Neural progenitor cell (in vitro differentiated cells): Measurements from ENCODE around the gene LARGE2.

Source experiments
- CTCF ChIP-seq: fragments of 200-600 bp; sonication (generic); IDR thresholded peaks from 2 replicates; pipeline ENCODE4 v1.5.1; 2017; ENCODE audit warnings: antibody characterized with exemption, mild to moderate bottlenecking
- EZH2 ChIP-seq: fragments of 200-600 bp; sonication (generic); IDR thresholded peaks from 2 replicates; pipeline ENCODE4 v1.6.1; 2017; ENCODE audit warnings: antibody characterized with exemption, mild to moderate bottlenecking, moderate library complexity
- EZH2phosphoT487 ChIP-seq: fragments of 200-600 bp; sonication (generic); IDR thresholded peaks from 2 replicates; pipeline ENCODE4 v1.6.1; 2017; ENCODE audit warnings: antibody characterized with exemption

DNA sequence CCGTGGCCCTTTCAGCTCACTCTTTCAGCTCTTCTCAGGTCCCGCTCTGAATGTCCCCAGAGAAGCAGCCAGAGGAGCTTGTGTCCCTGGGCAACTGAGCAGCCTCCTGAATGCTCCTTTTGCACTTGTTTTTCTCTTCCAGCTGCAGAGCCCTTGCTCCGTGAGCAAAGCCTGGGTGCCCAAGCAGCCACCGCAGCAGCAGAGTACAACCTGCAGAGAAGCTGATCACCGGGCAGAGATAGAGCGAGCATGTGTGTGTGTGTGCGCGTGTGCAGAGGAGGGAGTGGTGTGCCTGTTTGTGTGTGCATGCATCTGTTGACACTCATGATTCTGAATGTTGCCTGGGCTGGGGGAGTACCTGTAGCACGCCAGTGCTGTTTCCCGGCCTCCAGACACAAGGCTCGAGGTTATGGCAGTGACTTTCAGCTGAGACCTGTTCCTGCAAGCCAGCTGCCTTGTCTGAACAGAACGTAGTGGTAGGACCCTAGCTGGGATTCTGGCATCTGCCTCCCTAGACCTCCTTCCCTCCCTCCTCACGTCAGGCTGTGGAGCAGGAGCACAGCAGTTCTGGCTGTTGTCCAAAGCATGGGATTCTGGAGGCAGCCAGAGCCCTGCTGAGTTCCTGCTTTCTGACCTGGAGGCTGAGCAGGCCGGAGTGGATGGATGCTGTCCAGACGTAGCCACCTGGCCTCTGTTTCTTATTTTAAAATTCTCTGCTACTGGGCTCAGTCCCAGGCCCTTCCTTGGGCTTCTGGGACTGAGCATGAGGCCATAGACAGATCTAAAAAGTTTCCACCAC lies 41.5 kb upstream of the LARGE2 start:
- TF ChIP-seq EZH2 = no peak
- TF ChIP-seq CTCF = no peak
- TF ChIP-seq EZH2phosphoT487 = no peak
